NCI-H2107 (cell line): ENCODE results near the gene PHF21B.

Source experiments
- DNase-seq: peaks from one replicate; lab custom pipeline; 2025; lab: John Stamatoyannopoulos, UW

The PHF21B gene

DNA sequence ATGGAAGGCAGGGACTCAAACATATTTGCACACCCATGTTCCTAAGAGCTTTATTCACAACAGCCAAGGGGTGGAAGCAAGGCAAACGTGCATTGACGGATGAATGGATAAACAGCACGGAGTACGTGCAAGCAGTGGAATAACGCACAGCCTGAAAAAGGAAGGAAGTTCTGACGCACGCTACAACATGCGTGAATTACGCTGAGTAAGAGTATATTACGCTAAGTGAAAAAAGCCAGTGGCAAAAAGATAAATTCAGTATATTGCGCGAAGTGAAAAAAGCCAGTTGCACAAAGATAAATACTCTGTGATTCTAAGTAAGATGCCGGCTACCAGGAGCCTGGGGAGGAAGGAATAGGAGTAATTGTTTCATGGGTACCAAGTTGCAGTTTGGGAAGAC is 19.5 kb downstream of the PHF21B start:
- DNase-seq = no peak

- DNase-seq = no peak
Observed at GRCh38 chr22:44988671-44989070, 21.1 kb downstream of the PHF21B start.

DNA sequence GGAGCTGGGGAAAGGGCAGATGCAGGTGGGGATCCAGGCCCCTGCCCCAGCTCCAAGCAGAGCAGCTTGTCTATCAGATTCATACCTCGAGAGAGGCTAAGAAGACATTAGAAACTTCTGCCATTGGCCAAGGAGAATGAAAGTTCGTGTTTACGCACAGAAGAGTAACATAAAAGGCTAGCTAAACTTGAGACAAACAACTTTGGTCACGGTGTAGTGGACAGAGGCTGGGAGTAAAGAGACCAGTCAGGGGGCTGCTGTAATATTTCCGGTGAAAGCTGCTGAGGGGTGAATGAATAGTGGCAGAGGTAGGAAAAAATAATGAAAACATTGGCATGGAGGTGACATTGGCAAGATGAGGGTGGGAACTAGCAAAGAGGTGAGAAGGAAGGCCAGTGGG is 22.9 kb downstream of the PHF21B start:
- no peak for DNase-seq

DNA sequence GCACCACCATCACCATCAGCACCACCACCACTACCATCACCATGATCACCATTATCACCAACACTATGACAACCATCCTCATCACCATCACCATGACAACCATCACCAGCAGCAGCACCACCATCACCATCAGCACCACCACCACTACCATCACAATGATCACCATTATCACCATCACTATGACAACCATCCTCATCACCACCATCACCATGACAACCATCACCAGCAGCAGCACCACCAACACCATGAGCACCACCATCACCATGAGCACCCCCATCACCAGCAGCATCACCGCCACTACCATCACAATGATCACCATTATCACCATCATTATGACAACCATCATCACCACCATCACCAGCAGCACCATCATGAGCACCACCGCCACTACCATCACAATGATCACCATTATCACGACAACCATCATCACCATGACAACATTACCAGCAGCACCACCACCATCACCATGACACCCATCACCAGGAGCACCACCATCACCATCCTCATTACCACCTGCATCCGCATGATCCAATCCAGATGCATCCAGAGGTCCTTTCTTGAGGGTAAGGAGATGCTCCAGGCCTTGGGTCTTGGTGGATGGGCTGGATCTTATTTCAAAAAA is 23.8 kb downstream of the PHF21B start:
- no peak for DNase-seq

GRCh38 chr22:44983878-44984482 is 25.8 kb downstream of the PHF21B start:
- DNase-seq = no peak

DNA sequence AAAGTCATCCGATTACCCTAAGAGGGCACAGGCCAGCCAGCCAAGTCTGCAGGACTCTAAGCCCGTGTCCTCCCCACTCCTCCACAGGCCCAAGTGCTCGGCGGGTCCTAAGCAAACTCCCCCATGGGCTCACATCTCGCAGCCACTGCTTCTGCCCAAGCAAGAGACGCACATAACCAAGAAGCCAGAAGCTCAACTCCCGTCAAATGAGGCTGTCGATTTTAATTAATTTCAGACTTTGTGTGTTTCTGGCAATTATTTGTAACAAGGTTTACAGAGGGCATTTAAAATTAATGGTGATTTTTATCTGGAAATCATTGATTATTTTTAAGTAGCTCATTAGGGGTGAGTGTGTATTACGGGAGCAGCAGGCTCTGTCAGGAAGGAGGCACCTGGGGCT is 27.4 kb downstream of the PHF21B start:
- DNase-seq = no peak

- no peak for DNase-seq
Observed at GRCh38 chr22:44981857-44982256, 27.9 kb downstream of the PHF21B start.

- DNase-seq = no peak
Observed at GRCh38 chr22:44979154-44979553, 30.7 kb downstream of the PHF21B start.

- DNase-seq = no peak
Observed at GRCh38 chr22:44975427-44976262, 34.2 kb downstream of the PHF21B start.

DNA sequence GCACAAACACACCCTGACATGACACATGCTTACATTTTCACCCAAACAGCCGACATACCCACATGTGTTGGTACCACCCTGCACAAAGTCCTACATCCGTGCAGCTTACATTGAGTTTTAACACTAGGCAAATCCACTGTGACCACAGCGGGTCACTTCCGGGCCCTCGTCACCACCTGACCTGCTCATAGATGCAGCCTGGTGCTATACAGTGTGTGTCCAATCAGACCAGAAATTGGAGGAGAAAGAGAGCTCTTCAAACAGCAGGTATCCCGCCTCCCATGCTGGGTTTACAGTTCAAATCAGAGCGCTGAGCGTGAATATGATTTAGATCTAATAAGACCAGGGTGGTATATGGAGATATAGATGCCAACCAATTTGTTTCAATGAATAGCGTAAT is 35.4 kb downstream of the PHF21B start:
- DNase-seq = no peak

DNA sequence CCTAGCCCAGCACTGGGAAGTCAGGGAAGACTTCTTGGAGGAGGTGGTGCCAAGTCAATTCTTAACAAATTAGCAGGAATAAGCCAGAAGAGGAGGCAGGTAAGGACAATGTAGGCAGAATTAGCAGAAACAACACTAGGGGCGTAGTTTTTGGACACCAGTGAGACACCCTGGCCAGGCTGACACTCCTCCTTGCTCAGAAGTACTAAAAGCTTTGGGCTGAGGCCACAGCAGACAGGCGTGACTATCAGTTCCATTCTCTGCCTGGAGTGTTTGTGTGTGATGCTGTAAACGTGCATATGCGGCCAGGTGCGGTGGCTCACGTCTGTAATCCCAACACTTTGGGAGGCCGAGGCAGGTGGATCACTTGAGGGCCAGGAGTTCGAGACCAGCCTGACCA is 36.0 kb downstream of the PHF21B start:
- no peak for DNase-seq

- DNase-seq = no peak
Observed at GRCh38 chr22:44972363-44973083, 37.3 kb downstream of the PHF21B start.

- DNase-seq = no peak
Observed at GRCh38 chr22:44971651-44972362, 38.0 kb downstream of the PHF21B start.

DNA sequence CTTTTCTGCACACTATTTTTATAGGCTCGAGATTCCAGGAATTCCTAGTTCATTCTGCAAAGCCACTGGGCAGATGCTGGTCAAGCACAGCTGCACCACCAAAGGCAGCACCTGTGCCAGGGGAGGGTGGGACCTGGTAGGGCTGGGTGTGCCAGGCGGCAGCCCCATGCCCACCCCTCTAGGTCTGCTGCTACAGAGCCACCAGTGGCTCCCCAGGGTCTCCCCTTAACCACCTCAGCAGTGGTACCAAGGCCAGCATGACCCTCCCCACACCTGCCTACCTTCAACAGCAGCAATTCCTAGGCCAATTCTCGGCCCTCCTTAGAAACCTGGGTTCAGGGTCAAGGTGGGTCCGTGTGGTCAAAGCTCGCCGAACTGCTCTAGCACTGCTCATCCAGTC is 39.5 kb downstream of the PHF21B start:
- DNase-seq = no peak

GRCh38 chr22:44969817-44970216 is 40.0 kb downstream of the PHF21B start:
- DNase-seq = no peak

DNA sequence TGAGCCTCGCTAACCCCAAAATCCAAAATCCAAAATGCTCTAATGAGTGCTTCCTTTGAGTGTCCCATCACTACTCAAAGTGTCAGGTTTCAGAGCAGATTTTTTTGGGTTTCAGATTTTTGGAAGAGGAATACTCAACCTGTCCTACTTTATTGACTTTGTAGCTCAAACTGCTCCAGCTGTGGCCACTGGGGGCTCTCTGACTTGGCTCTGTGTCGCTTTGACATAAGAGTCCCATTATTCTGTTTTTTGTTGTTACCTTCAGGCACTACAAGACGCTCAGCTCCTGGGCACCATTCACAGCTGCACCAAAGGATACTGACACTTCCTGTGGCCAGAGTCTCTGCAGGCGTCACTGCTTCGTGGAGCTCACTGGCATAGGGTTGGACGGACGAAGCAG is 41.1 kb downstream of the PHF21B start:
- DNase-seq = no peak

DNA sequence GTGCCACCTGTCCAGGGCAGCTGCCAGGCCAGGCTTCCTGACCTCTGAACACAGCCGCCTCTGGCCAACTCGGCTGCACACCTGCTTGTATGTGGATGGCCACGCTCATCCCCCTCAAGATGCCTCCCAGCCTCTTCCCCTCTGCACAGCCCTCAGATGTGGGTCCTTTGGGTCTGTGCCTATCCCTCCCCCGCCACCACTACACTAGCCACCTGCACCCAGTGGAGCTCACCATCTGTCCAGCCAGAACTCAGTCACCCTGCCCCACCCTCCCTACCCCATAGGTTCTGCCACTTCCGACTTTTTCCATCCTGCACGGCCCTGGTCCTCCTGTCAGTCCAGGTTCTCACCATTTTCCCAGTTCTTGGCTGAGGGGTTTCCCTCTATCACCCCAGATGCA is 44.6 kb downstream of the PHF21B start:
- no peak for DNase-seq

- DNase-seq = no peak
Observed at GRCh38 chr22:44964722-44965078, 45.1 kb downstream of the PHF21B start.

- no peak for DNase-seq
Observed at GRCh38 chr22:44963832-44964721, 45.7 kb downstream of the PHF21B start.

GRCh38 chr22:44962741-44963454 is 46.9 kb downstream of the PHF21B start:
- no peak for DNase-seq
